ENCODE measurements around the gene RORC.

GRCh38 chr1:151875419-151876097 is 44.0 kb upstream of the RORC start:
- TF ChIP-seq, protein P1, sequence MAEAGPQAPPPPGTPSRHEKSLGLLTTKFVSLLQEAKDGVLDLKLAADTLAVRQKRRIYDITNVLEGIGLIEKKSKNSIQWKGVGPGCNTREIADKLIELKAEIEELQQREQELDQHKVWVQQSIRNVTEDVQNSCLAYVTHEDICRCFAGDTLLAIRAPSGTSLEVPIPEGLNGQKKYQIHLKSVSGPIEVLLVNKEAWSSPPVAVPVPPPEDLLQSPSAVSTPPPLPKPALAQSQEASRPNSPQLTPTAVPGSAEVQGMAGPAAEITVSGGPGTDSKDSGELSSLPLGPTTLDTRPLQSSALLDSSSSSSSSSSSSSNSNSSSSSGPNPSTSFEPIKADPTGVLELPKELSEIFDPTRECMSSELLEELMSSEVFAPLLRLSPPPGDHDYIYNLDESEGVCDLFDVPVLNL (CRISPR knock-in tag; IDR thresholded peaks at IDR 0.05; ENCODE audit: borderline replicate concordance, low read depth), result no peak
- no peak for TF ChIP-seq CTCF (IDR thresholded peaks at IDR 0.05)
- TF ChIP-seq, protein P2, sequence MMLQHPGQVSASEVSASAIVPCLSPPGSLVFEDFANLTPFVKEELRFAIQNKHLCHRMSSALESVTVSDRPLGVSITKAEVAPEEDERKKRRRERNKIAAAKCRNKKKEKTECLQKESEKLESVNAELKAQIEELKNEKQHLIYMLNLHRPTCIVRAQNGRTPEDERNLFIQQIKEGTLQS (CRISPR knock-in tag; conservative IDR thresholded peaks at IDR 0.05), result no peak
- TF ChIP-seq, protein P3, sequence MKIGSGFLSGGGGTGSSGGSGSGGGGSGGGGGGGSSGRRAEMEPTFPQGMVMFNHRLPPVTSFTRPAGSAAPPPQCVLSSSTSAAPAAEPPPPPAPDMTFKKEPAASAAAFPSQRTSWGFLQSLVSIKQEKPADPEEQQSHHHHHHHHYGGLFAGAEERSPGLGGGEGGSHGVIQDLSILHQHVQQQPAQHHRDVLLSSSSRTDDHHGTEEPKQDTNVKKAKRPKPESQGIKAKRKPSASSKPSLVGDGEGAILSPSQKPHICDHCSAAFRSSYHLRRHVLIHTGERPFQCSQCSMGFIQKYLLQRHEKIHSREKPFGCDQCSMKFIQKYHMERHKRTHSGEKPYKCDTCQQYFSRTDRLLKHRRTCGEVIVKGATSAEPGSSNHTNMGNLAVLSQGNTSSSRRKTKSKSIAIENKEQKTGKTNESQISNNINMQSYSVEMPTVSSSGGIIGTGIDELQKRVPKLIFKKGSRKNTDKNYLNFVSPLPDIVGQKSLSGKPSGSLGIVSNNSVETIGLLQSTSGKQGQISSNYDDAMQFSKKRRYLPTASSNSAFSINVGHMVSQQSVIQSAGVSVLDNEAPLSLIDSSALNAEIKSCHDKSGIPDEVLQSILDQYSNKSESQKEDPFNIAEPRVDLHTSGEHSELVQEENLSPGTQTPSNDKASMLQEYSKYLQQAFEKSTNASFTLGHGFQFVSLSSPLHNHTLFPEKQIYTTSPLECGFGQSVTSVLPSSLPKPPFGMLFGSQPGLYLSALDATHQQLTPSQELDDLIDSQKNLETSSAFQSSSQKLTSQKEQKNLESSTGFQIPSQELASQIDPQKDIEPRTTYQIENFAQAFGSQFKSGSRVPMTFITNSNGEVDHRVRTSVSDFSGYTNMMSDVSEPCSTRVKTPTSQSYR (CRISPR knock-in tag; IDR thresholded peaks at IDR 0.05), result no peak
- no peak for TF ChIP-seq ELF4 (CRISPR knock-in tag; IDR thresholded peaks at IDR 0.05; ENCODE audit: low read depth)
- TF ChIP-seq TCF7 (CRISPR knock-in tag; IDR thresholded peaks at IDR 0.05; ENCODE audit: low read depth), result no peak
- no peak for TF ChIP-seq PRDM15 (CRISPR knock-in tag; IDR thresholded peaks at IDR 0.05)
- TF ChIP-seq, protein P4, sequence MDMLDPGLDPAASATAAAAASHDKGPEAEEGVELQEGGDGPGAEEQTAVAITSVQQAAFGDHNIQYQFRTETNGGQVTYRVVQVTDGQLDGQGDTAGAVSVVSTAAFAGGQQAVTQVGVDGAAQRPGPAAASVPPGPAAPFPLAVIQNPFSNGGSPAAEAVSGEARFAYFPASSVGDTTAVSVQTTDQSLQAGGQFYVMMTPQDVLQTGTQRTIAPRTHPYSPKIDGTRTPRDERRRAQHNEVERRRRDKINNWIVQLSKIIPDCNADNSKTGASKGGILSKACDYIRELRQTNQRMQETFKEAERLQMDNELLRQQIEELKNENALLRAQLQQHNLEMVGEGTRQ (CRISPR knock-in tag; IDR thresholded peaks at IDR 0.05), result no peak
- TF ChIP-seq CDX4 (CRISPR knock-in tag; IDR thresholded peaks at IDR 0.05; ENCODE audit: borderline replicate concordance), result no peak
- TF ChIP-seq ESRRA (CRISPR knock-in tag; IDR thresholded peaks at IDR 0.05; ENCODE audit: borderline replicate concordance), result no peak
- no peak for TF ChIP-seq SMAD3 (CRISPR knock-in tag; IDR thresholded peaks at IDR 0.05; ENCODE audit: borderline replicate concordance)
- no peak for TF ChIP-seq MXD4 (CRISPR knock-in tag; IDR thresholded peaks at IDR 0.05; ENCODE audit: borderline replicate concordance)
- no peak for TF ChIP-seq IRF2 (CRISPR knock-in tag; IDR thresholded peaks at IDR 0.05; ENCODE audit: borderline replicate concordance, low read depth)

Measured in WTC11 (cell line).